Astrocyte (in vitro differentiated cells and primary cell): ENCODE data around the gene JMJD7.

ENCODE experiments used
- CTCF ChIP-seq: IDR thresholded peaks from 2 replicates; pipeline ENCODE4 v1.5.1; 2011; ENCODE audit warnings: low read depth, mild to moderate bottlenecking, inconsistent platforms, low read length, moderate library complexity; ENCODE audit not compliant: insufficient read depth
- EZH2 ChIP-seq: IDR thresholded peaks from 2 replicates; pipeline ENCODE4 v1.6.1; 2012; ENCODE audit warnings: mild to moderate bottlenecking, low read length, inconsistent platforms; ENCODE audit not compliant: insufficient read depth

- TF ChIP-seq EZH2 (no peak), CTCF (no peak)
Observed at GRCh38 chr15:41850482-41851166, 22.7 kb downstream of the JMJD7 start.
